WTC11 (cell line): ENCODE results near the gene RPL13A. TPM values are rescaled to one million over a fixed set of nuclear protein-coding genes. Genes with fewer than 3 reads are reported as not detected.

Source experiments
- ATF3 ChIP-seq: sonication (generic); formaldehyde crosslinking; conservative IDR thresholded peaks from 2 replicates; pipeline ENCODE4 v1.8.1; 2022; ENCODE audit warnings: mild to moderate bottlenecking, missing genetic modification reagents
- CDX4 ChIP-seq: fragments of 250-450 bp; sonication (Bioruptor Pico); IDR thresholded peaks from 2 replicates; pipeline ENCODE4 v1.9.0; 2021; ENCODE audit warnings: moderate library complexity, mild to moderate bottlenecking, inconsistent platforms, borderline replicate concordance
- CREB1 ChIP-seq: sonication (generic); formaldehyde crosslinking; IDR thresholded peaks from 2 replicates; pipeline ENCODE4 v1.8.0; 2023; ENCODE audit warnings: mild to moderate bottlenecking, missing genetic modification reagents
- E2F1 ChIP-seq: sonication (generic); formaldehyde crosslinking; IDR thresholded peaks from 2 replicates; pipeline ENCODE4 v1.8.0; 2022; ENCODE audit warnings: mild to moderate bottlenecking, missing genetic modification reagents
- E2F5 ChIP-seq: sonication (generic); formaldehyde crosslinking; IDR thresholded peaks from 2 replicates; pipeline ENCODE4 v1.8.1; 2022; ENCODE audit warnings: mild to moderate bottlenecking, moderate library complexity, missing genetic modification reagents
- ETV6 ChIP-seq: sonication (generic); formaldehyde crosslinking; IDR thresholded peaks from 2 replicates; pipeline ENCODE4 v1.8.1; 2022; ENCODE audit warnings: mild to moderate bottlenecking, missing genetic modification reagents
- FOXK1 ChIP-seq: sonication (generic); formaldehyde crosslinking; IDR thresholded peaks from 2 replicates; pipeline ENCODE4 v1.8.0; 2022; ENCODE audit warnings: mild to moderate bottlenecking, moderate library complexity, missing genetic modification reagents
- FOXP1 ChIP-seq: sonication (generic); formaldehyde crosslinking; IDR thresholded peaks from 2 replicates; pipeline ENCODE4 v1.8.0; 2022; ENCODE audit warnings: missing genetic modification reagents, mild to moderate bottlenecking, moderate library complexity, borderline replicate concordance
- HMGXB4 ChIP-seq: sonication (generic); formaldehyde crosslinking; IDR thresholded peaks from 2 replicates; pipeline ENCODE4 v1.8.1; 2023; ENCODE audit warnings: mild to moderate bottlenecking, moderate library complexity, missing genetic modification reagents
- JAZF1 ChIP-seq: fragments of 250-450 bp; sonication (Bioruptor Pico); IDR thresholded peaks from 2 replicates; pipeline ENCODE4 v1.9.0; 2021; ENCODE audit warnings: moderate library complexity, mild to moderate bottlenecking, inconsistent platforms
- MAX ChIP-seq: sonication (generic); formaldehyde crosslinking; IDR thresholded peaks from 2 replicates; pipeline ENCODE4 v1.8.0; 2022; ENCODE audit warnings: mild to moderate bottlenecking, missing genetic modification reagents
- NFYB ChIP-seq: sonication (generic); formaldehyde crosslinking; conservative IDR thresholded peaks from 2 replicates; pipeline ENCODE4 v1.8.0; 2022; ENCODE audit warnings: low read depth, missing genetic modification reagents
- PREB ChIP-seq: sonication (generic); formaldehyde crosslinking; IDR thresholded peaks from 2 replicates; pipeline ENCODE4 v1.8.1; 2022; ENCODE audit warnings: mild to moderate bottlenecking, missing genetic modification reagents, moderate library complexity, borderline replicate concordance
- PRRX2 ChIP-seq: fragments of 250-450 bp; sonication (Bioruptor Pico); IDR thresholded peaks from 2 replicates; pipeline ENCODE4 v1.8.0; 2021; ENCODE audit warnings: mild to moderate bottlenecking
- RELA ChIP-seq: sonication (generic); formaldehyde crosslinking; IDR thresholded peaks from 2 replicates; pipeline ENCODE4 v1.8.1; 2022; ENCODE audit warnings: missing genetic modification reagents, mild to moderate bottlenecking, borderline replicate concordance
- SMAD4 ChIP-seq: sonication (generic); formaldehyde crosslinking; IDR thresholded peaks from 2 replicates; pipeline ENCODE4 v1.8.0; 2022; ENCODE audit warnings: mild to moderate bottlenecking, missing genetic modification reagents
- SP1 ChIP-seq: sonication (generic); formaldehyde crosslinking; conservative IDR thresholded peaks from 2 replicates; pipeline ENCODE4 v1.8.1; 2022; ENCODE audit warnings: missing genetic modification reagents
- TCF7 ChIP-seq: sonication (generic); formaldehyde crosslinking; IDR thresholded peaks from 2 replicates; pipeline ENCODE4 v1.8.0; 2022; ENCODE audit warnings: mild to moderate bottlenecking, low read depth, missing genetic modification reagents, moderate library complexity
- TEAD1 ChIP-seq: sonication (generic); formaldehyde crosslinking; IDR thresholded peaks from 2 replicates; pipeline ENCODE4 v1.8.0; 2022; ENCODE audit warnings: mild to moderate bottlenecking, missing genetic modification reagents
- USF1 ChIP-seq: sonication (generic); formaldehyde crosslinking; IDR thresholded peaks from 2 replicates; pipeline ENCODE4 v1.8.0; 2022; ENCODE audit warnings: mild to moderate bottlenecking, missing genetic modification reagents
- USF2 ChIP-seq: sonication (generic); formaldehyde crosslinking; IDR thresholded peaks from 2 replicates; pipeline ENCODE4 v1.8.1; 2023; ENCODE audit warnings: mild to moderate bottlenecking, missing genetic modification reagents, moderate library complexity
- ZNF121 ChIP-seq: sonication (generic); formaldehyde crosslinking; IDR thresholded peaks from 2 replicates; pipeline ENCODE4 v1.8.0; 2023; ENCODE audit warnings: missing genetic modification reagents
- ZNF232 ChIP-seq: sonication (generic); formaldehyde crosslinking; IDR thresholded peaks from 2 replicates; pipeline ENCODE4 v1.8.0; 2022; ENCODE audit warnings: mild to moderate bottlenecking, missing genetic modification reagents
- ZNF396 ChIP-seq: fragments of 250-450 bp; sonication (Bioruptor Pico); IDR thresholded peaks from 2 replicates; pipeline ENCODE4 v1.8.0; 2021; ENCODE audit warnings: mild to moderate bottlenecking, moderate library complexity, borderline replicate concordance
- ZNF532 ChIP-seq: fragments of 250-450 bp; sonication (Bioruptor Pico); IDR thresholded peaks from 2 replicates; pipeline ENCODE4 v1.9.0; 2021; ENCODE audit warnings: mild to moderate bottlenecking, borderline replicate concordance
- total RNA-seq: library from RNA; stranded (reverse); gene quantifications from 3 replicates; pipeline ENCODE4 v1.2.3, GENCODE V29; 2021

Gene RPL13A
- total RNA-seq, 1 experiment from 2014 or later: 3,861 TPM

GRCh38 chr19:49533551-49534488, 46.4 kb downstream of the RPL13A start (continued):
- TF ChIP-seq ZNF532 (CRISPR knock-in tag) (no peak), JAZF1 (CRISPR knock-in tag) (no peak), TEAD1 (CRISPR knock-in tag) (no peak), CDX4 (CRISPR knock-in tag) (no peak), TCF7 (CRISPR knock-in tag) (no peak), MAX (CRISPR knock-in tag) (peak; percentile 71), SMAD4 (CRISPR knock-in tag) (no peak), ATF3 (CRISPR knock-in tag) (no peak), CREB1 (CRISPR knock-in tag) (no peak), RELA (CRISPR knock-in tag) (peak; percentile 79; the same call in 1 of the 2 replicates), ZNF121 (no peak), FOXP1 (peak; percentile 82; the same call in 1 of the 2 replicates), ZNF396 (CRISPR knock-in tag) (no peak), PRRX2 (CRISPR knock-in tag) (no peak), FOXK1 (CRISPR knock-in tag) (no peak; the same call in 1 of the 2 replicates), NFYB (CRISPR knock-in tag) (no peak; the same call in 1 of the 2 replicates), E2F1 (CRISPR knock-in tag) (no peak; the same call in 1 of the 2 replicates), SP1 (peak; percentile 88), USF1 (CRISPR knock-in tag) (peak; percentile 60; the same call in 1 of the 2 replicates), PREB (no peak), USF2 (peak; percentile 69), ZNF232 (CRISPR knock-in tag) (no peak), E2F5 (CRISPR knock-in tag) (no peak), ETV6 (CRISPR knock-in tag) (no peak), HMGXB4 (CRISPR knock-in tag) (peak; percentile 74; the same call in 1 of the 2 replicates)
